Hematopoietic multipotent progenitor cell treated with erythropoietin and hydrocortisone succinate and interleukin-3 and kit ligand, for 6 days (in vitro differentiated cells): ENCODE data around the gene CXCL14.

Experiments
- DNase-seq: peaks from one replicate; pipeline ENCODE4 v3.0.0-alpha.2; 2015

The CXCL14 gene

GRCh38 chr5:135566422-135567400, 12.1 kb downstream of the CXCL14 start:
- peak; percentile 59 for DNase-seq

GRCh38 chr5:135565725-135566421, 12.9 kb downstream of the CXCL14 start:
- peak; percentile 84 for DNase-seq

DNA sequence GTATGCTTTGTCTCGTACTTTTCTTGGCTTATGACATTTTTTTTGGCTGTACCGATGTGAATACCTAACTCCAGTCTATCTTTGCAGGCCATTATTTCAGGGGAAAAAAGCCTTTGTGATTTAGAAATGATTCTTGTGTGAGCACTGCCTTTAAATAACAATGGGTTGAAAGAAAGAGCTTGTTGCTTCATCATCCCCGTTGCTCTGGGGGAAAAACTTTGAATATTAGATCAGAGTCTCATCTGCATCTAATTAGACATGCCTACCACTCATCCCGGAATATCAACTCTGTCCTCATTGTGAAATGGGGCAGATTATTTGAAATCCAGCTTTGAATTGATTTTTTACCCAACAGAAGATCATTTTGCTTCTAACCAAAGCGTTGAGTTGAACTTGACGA, 13.5 kb downstream of the CXCL14 start:
- DNase-seq = no peak

DNA sequence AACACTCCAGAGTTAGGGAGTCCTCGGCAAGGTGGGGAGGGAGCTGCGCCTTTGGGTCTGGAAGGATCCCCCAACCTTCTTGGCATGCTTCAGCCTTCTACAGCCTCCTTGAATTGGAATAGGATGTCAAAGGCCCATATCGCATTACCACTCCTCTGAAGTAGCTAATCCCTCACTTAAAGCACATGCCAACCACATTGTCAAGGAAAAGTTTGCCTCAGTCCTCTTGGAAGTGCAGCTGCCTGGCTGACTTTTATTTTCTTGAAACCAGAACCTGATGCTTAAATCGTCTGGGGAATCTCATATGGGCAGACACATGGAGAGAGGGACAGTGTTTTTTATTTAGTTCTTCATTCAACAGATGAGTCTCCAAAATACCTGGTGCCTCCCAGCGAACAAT, 14.5 kb downstream of the CXCL14 start:
- DNase-seq = no peak

GRCh38 chr5:135561266-135561665, 17.5 kb downstream of the CXCL14 start:
- no peak for DNase-seq

DNA sequence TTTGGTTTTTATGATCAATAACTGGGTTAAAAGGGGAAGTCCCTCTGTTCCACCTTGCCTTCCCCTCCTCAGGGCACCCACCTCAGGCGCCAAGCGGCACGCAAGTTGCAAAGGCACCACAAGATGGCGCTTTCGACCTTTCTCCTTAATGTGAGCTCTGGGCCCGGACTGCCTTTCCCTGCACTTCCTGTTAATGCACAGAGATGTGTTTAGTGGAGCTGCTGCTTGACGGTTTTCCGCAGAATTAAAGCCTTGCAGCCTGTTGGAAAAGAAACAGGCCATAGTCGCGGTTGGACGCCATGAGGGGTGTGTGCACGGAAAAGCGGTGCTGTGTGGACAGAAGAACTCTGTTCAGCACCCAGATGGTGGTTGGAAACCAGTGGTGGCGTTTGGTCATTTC, 17.9 kb downstream of the CXCL14 start:
- DNase-seq = peak; percentile 96

GRCh38 chr5:135559354-135559753, 19.4 kb downstream of the CXCL14 start:
- DNase-seq = peak; percentile 44

DNA sequence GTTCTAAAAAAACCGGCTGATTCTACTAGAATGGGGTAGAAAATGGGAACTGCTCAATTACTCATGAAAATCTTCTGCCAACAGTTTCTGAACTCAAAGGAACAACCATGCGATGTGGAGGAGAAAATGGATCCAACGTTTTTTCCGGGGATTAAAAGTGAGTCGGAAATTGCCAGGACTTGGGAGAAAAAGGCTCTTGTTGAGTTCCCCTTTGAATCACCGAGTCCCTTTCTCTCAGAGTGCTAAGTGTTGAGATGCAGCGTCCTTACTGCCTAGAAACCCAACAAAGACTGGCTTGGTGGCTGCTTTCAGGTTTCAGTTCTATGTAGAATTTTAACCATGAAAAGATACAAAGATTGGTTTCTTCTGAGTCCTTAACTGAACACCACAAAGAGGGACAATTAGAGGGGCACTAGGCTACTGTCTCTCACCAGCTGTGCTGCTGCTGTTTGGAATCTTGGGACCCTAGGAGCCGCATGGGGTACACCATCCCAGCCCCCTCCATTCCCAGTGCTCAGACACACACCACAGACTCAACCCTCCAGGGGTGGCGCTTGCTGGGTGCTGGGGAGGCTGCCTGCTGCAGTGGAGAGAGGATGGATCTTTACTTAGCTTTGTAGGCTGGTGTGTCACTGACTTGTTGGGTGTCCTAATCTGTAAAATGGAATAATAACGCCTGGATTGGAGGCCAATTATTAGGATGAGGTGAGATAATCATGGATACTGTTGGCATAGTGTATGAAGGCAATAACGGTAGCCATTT, 21.5 kb downstream of the CXCL14 start:
- no peak for DNase-seq

- DNase-seq = no peak
Measured at GRCh38 chr5:135556620-135557019, 22.2 kb downstream of the CXCL14 start.

- no peak for DNase-seq
Measured at GRCh38 chr5:135555530-135555929, 23.3 kb downstream of the CXCL14 start.

DNA sequence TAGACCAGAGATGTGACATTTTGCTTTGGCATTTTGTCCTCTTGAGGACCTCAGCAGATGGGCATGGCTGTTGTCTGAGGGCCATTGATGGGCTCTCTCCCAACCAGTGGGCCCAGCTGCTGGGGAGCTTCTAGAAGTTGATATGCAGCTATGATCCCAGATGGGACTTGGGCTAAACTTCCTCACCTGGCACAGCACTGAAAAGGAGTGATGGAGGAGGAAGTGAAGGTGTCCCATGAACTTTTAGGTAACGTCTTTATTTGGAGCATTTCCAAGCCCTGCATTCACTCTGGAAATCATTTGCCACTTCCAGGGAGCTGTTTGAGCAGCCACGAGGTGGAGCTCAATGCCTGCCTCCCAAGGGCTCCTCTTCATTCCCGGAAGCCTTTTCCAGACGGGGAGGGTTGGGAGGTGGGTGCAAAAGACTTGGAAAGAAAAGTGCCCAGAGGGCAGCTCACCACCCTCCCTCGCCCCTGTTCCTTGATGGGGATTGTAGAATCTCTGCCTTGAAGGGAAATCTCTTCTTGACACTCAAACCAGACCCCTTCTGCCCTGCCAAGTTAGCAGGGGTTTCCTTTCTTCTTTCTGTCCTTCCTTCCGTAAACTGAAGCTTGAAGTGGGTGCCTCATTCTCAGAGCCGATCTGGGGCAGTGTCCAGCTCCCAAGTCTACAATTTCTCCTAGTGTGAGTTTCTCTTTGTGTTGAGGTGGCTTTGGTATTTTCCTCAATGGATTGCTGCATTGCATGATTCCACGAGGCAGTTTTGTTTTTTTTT, 24.9 kb downstream of the CXCL14 start:
- DNase-seq = no peak

DNA sequence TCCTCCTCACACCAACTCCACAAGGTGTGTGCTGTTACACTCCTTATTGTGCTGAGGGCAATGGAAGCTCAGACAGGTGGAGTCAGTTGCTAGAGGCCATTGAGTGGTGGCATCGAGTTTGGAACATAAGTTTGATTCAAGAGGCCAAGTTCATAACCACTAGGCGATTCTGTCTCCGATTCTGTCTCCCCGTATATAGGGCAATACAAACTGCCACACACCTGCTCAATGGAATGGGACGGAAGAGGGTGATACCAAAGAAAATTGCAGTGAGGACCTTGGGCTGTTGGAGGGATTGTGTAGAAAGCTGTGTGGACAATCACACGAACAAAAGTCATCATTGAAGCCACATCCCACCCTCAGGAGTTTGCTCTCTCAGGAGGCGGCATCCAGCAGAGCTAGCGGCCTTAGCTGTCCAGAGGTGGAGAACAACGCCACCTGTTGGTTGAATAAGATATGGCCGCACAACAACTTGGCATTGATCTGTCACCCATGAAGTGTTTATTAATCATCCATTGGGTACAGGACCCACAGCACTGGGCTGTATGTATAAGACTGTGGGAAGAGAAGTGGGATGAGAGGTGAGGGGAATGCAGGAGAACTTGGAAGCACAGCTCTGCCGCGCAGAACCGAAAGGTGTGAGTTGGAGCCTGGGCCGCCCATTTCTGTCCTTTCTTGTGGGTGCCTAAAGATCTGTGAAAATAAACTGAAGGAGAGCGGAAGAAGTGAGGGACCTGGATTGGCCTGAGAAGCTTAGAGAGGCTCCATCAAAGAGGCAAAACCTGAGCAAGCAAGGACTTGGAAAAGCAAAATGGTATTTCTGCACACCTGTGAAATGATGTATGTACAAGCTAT, 27.0 kb downstream of the CXCL14 start:
- DNase-seq = peak; percentile 87

DNA sequence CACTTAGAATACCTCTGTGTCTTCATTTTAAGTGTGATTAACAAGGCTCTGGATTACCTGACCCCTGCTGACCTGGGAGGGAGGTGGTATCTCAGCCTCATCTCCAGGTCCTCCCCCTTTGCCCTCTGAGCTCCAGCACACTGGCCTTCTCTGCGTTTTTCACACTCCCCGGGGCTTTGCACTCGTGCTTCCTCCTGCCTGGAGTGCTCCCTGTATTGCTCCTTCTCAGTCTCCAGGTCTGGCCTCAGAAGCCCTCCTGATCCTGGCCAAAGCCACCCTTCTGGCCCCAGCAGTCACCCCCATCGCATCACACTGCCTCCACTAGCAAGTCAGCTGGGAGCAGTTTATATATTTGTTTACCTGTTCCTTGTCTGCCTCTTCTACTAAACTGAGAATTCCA, 29.4 kb downstream of the CXCL14 start:
- DNase-seq = no peak

DNA sequence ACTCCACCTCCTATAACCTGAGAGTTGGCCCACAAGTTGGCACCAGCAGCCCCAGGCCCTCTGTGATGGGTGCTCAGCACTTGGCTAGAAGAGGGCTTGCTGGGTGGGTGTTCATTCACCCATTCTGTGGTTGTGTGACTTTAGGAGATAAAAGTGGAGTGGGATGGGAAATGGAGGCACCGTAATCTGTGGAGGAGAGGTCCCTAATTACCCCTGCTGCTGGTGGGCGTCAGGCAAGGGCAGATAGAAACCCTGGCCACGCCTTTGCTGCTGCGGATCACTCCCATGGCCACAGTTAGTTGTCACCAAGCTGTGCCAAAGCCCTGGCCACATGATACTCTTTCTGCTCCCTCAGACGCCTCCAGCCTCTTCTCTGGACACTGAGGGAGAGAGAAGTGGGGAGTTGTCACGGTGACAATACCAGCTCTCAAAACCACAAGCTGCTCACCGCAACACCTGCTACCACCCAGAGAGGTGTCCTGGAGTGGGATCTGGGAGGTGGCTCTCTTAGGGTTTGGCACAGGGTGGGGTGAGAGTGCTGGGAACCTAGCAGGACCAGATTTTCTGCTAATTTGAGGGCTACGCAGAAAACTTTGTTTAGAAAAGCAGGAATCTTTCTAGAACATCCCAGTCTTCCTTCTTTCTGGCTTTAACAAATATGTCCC, 31.1 kb downstream of the CXCL14 start:
- DNase-seq = peak; percentile 30

GRCh38 chr5:135546912-135547311, 31.9 kb downstream of the CXCL14 start:
- no peak for DNase-seq

DNA sequence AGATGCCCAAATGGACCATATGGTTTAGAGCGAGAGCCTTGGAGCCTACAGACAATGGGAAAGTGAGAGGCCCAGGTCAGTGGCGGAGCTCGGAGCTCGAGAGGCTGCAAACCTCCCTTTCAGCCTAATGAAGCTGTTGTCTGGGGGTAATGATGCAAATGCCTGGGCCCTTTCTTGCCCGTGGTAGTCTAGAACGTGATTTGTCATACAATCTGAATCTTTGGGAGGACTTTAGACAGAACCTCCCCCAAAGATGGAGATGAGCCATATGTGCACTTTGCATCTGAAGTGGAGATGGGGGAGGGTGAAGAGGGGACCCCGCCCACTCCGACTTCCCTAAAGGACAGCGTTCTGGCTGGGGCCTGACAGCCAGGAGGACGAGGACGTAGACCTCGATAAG, 32.7 kb downstream of the CXCL14 start:
- no peak for DNase-seq

- no peak for DNase-seq
Measured at GRCh38 chr5:135545099-135545498, 33.7 kb downstream of the CXCL14 start.

DNA sequence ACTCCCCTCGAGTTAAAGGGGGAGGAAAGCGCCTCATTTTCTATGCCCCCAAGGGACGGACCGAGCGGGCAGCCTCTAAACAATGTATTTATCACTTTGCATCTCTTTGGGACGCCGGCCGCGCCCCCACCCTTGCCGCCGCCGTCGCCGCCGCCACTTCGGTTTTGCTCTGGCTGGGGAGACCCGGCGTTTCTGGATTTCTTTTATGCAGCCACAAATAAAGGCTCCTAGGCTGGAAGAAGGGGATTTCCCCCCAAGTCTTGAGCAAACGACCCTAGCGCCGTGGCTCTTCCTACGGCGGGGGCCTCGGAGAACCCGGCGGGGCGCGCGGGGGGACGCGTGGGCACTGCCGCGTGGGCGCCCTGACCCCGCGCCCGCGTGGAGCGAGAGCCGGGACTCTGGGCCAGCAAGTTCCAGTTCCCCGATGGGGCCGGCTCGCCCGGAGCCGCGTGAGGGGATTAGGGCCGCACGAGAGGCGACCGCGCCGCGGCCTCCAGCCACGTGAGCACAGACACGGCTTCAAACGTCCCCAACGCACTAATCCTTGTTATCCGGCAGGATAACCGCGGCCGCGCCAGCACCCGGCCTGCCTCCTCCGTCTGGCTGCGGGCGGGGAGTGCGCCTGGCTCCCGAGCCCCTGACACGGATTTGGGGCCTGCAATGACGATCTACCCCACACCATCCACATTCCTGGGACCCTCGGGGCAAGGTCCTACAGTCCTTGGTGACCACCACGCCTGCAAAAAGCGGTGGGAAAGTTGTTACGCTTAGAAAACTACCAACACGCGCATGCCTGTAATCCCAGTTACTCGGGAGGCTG, 35.1 kb downstream of the CXCL14 start:
- DNase-seq = peak; percentile 47

- no peak for DNase-seq
Measured at GRCh38 chr5:135543001-135543484, 35.7 kb downstream of the CXCL14 start.
